Mucosa of stomach (tissue), 1 donor: ENCODE results near the gene PTGDR.

ENCODE experiments used
- H3K27me3 ChIP-seq: one replicate; pipeline ENCODE4 v1.7.0; 2013; ENCODE audit warnings: mild to moderate bottlenecking, low read length; ENCODE audit not compliant: control insufficient read depth, insufficient read depth
- H3K36me3 ChIP-seq: one replicate; pipeline ENCODE4 v1.7.0; 2013; ENCODE audit warnings: low read length; ENCODE audit not compliant: control insufficient read depth, insufficient read depth
- H3K4me1 ChIP-seq: one replicate; pipeline ENCODE4 v1.7.0; 2013; ENCODE audit warnings: mild to moderate bottlenecking, low read length; ENCODE audit not compliant: control insufficient read depth, insufficient read depth
- H3K4me3 ChIP-seq: one replicate; pipeline ENCODE4 v1.7.0; 2013; ENCODE audit warnings: low read length
- H3K9ac ChIP-seq: one replicate; pipeline ENCODE4 v1.7.0; 2013; ENCODE audit warnings: mild to moderate bottlenecking, low read length, moderate library complexity
- H3K9me3 ChIP-seq: one replicate; pipeline ENCODE4 v1.7.0; 2013; ENCODE audit warnings: mild to moderate bottlenecking, low read length, moderate library complexity; ENCODE audit not compliant: control insufficient read depth
- donor health status: Pancreatic carcinoma.

The PTGDR gene

GRCh38 chr14:52299692-52300278 is 32.3 kb downstream of the PTGDR start:
- H3K9me3 ChIP-seq = no peaks in the 10 kb centered on the region
- H3K9ac ChIP-seq = no peak overlapping the region
- no peaks in the 10 kb centered on the region for H3K4me1 ChIP-seq
- peaks cover 3% of the 10 kb centered on the region for H3K27me3 ChIP-seq
- no peaks in the 10 kb centered on the region for H3K36me3 ChIP-seq
- no peak overlapping the region for H3K4me3 ChIP-seq

GRCh38 chr14:52303236-52303635 is 35.7 kb downstream of the PTGDR start:
- no peaks in the 10 kb centered on the region for H3K27me3 ChIP-seq
- no peaks in the 10 kb centered on the region for H3K9me3 ChIP-seq
- H3K36me3 ChIP-seq = no peaks in the 10 kb centered on the region
- no peak overlapping the region for H3K4me3 ChIP-seq
- H3K4me1 ChIP-seq = peaks cover 20% of the 10 kb centered on the region
- H3K9ac ChIP-seq = no peak overlapping the region

GRCh38 chr14:52304248-52304904 is 36.9 kb downstream of the PTGDR start:
- Histone ChIP-seq H3K4me3 (no peak overlapping the region), H3K36me3 (no peaks in the 10 kb centered on the region), H3K4me1 (peaks cover 30% of the 10 kb centered on the region), H3K27me3 (no peaks in the 10 kb centered on the region), H3K9me3 (no peaks in the 10 kb centered on the region), H3K9ac (no peak overlapping the region)

GRCh38 chr14:52305014-52305413 is 37.5 kb downstream of the PTGDR start:
- Histone ChIP-seq H3K4me1 (peaks cover 36% of the 10 kb centered on the region), H3K27me3 (no peaks in the 10 kb centered on the region), H3K9ac (no peak overlapping the region), H3K4me3 (no peak overlapping the region), H3K36me3 (no peaks in the 10 kb centered on the region), H3K9me3 (no peaks in the 10 kb centered on the region)

- Histone ChIP-seq H3K9me3 (no peaks in the 10 kb centered on the region), H3K4me3 (no peak overlapping the region), H3K9ac (peak overlapping the region; percentile 31), H3K4me1 (peaks cover 60% of the 10 kb centered on the region), H3K27me3 (no peaks in the 10 kb centered on the region), H3K36me3 (no peaks in the 10 kb centered on the region)
Observed at GRCh38 chr14:52307376-52307775, 39.9 kb downstream of the PTGDR start.

- peaks cover 65% of the 10 kb centered on the region for H3K4me1 ChIP-seq
- no peaks in the 10 kb centered on the region for H3K36me3 ChIP-seq
- H3K9me3 ChIP-seq = no peaks in the 10 kb centered on the region
- no peaks in the 10 kb centered on the region for H3K27me3 ChIP-seq
- H3K9ac ChIP-seq = peak overlapping the region; percentile 31
- H3K4me3 ChIP-seq = no peak overlapping the region
Observed at GRCh38 chr14:52307905-52308304, 40.4 kb downstream of the PTGDR start.

- Histone ChIP-seq H3K9ac (no peak overlapping the region), H3K27me3 (no peaks in the 10 kb centered on the region), H3K4me1 (peaks cover 74% of the 10 kb centered on the region), H3K9me3 (no peaks in the 10 kb centered on the region), H3K36me3 (no peaks in the 10 kb centered on the region), H3K4me3 (no peak overlapping the region)
Observed at GRCh38 chr14:52310541-52310940, 43.0 kb downstream of the PTGDR start.

- Histone ChIP-seq H3K4me1 (peaks cover 55% of the 10 kb centered on the region), H3K9me3 (no peaks in the 10 kb centered on the region), H3K36me3 (no peaks in the 10 kb centered on the region), H3K27me3 (no peaks in the 10 kb centered on the region), H3K9ac (peak overlapping the region; percentile 80), H3K4me3 (no peak overlapping the region)
Observed at GRCh38 chr14:52312931-52313355, 45.4 kb downstream of the PTGDR start.

GRCh38 chr14:52313462-52313861 is 46.0 kb downstream of the PTGDR start:
- peak overlapping the region; percentile 80 for H3K9ac ChIP-seq

GRCh38 chr14:52313903-52314594 is 46.6 kb downstream of the PTGDR start, which contains the start of gene PTGER2:
TSS of gene PTGER2 (plus strand) at chr14:52314312. CDS start at chr14:52314549, 237 bp downstream.
- Histone ChIP-seq H3K4me3 (peak within 1 kb of the TSS; percentile 79), H3K9me3 (no peaks in the 10 kb centered on the region), H3K27me3 (no peaks in the 10 kb centered on the region), H3K36me3 (no peaks in the 10 kb centered on the region), H3K9ac (peak within 1 kb of the TSS; percentile 80), H3K4me1 (peaks cover 47% of the 10 kb centered on the region)

More at GRCh38 chr14:52313462-52313861, 46.0 kb downstream of the PTGDR start:
- no peaks in the 10 kb centered on the region for H3K9me3 ChIP-seq
- H3K27me3 ChIP-seq = no peaks in the 10 kb centered on the region
- H3K36me3 ChIP-seq = no peaks in the 10 kb centered on the region
- H3K4me3 ChIP-seq = peak overlapping the region; percentile 79
- H3K4me1 ChIP-seq = peaks cover 51% of the 10 kb centered on the region

GRCh38 chr14:52314595-52315354 is 47.3 kb downstream of the PTGDR start:
- Histone ChIP-seq H3K9me3 (no peaks in the 10 kb centered on the region), H3K36me3 (no peaks in the 10 kb centered on the region), H3K9ac (peak overlapping the region; percentile 80), H3K4me1 (peaks cover 46% of the 10 kb centered on the region), H3K27me3 (no peaks in the 10 kb centered on the region), H3K4me3 (peak overlapping the region; percentile 79)

GRCh38 chr14:52315355-52315718 is 47.8 kb downstream of the PTGDR start:
- no peaks in the 10 kb centered on the region for H3K27me3 ChIP-seq
- no peaks in the 10 kb centered on the region for H3K36me3 ChIP-seq
- H3K4me1 ChIP-seq = peaks cover 41% of the 10 kb centered on the region
- H3K4me3 ChIP-seq = peak overlapping the region; percentile 79
- H3K9me3 ChIP-seq = no peaks in the 10 kb centered on the region
- peak overlapping the region; percentile 80 for H3K9ac ChIP-seq
